NCI-H69 (cell line): ENCODE measurements around the gene NFIX.
A peak's percentile ranks its signal among the peaks of the same experiment; 100 is the strongest.

ENCODE experiments used
- DNase-seq: peaks from one replicate; lab custom pipeline; 2025; lab: John Stamatoyannopoulos, UW

The NFIX gene

GRCh38 chr19:13055213-13056051, 60.2 kb downstream of the NFIX start:
- peak; percentile 26 for DNase-seq

DNA sequence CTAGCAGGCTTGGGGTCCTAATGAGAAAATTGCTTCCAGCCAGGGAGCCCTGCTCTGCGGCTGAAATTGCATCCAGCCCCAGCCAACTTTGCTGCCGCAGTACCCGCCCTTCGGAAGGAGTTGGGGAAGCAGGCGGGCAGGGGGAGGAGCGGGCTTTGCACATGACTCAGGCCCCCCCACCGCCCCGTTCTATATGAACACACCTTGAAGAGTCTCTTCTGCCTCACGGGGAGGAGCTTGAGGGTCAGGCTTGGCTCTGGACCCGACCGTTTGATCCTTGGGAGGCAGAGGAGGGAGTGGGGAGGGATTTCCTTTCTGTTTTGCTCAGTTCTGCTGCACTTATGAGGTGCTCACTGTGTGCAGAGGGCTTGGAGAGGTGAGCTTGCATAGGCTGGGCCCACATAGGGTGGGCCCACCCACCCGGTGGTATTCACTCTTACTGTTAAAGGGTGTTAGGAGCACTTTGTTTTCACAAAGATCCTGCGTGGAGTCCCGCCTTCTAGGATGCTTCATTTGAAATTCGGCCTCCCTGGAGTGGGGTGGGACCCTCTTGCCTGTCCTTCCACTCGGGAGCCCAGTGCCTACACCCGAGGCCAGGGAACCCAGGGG, 60.9 kb downstream of the NFIX start:
- DNase-seq, result peak; percentile 20

DNA sequence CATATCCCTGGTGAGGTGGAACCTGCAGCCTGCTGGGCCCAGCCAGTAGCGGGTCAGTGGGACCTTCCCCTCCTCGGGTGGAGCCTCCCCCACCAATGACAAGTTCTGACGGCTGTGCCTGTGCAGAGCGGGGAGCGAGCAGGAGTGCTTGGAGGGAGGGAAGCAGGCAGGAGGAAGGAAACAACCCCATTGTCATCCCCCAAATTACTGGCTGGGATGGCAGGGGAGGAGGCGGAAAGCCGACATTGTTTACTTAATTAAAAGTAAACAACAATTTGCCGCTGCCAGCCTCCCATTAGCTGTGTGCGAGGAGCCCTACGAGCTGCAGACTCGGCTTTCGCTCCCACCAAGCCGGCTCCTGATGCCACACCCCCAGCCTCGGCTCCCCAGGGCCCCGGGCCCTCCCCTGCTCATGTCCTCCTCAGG, 61.9 kb downstream of the NFIX start:
- peak; percentile 98 for DNase-seq

GRCh38 chr19:13057744-13058143, 62.5 kb downstream of the NFIX start:
- DNase-seq, result peak; percentile 82

DNA sequence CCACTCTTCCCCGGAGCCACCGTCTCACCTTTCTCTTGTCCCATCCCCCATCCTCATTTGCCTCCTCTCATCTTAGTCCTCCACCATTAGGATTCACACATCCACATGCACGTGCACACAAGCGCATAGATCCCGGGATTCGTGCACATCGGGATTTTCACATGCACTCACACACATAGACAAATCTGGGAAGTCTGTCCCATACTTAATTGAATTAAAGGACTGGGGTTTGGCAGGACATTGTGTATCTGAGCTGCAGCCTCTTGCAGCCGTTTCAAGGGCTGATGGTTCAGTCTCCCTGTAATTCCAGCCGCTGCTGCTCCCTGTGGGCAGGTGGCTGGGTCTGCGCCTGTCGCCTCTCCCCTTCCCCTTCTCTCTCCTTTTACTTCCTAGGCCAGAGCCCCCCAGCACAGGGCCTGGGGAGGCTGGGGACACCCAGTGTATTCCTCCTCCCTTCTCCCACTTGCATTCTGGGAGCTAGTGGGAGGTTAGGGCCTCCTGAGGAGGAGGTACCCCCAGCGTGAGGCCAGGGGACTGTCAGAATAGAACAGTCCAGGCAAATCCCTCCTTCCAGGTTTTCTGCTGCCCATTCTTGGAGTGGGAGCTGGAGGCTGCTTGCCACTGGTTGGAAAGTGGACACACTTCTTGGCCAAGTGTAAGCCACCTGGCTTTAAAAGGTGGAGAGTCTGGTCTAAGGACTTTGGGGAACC, 63.8 kb downstream of the NFIX start:
- DNase-seq, result peak; percentile 33

DNA sequence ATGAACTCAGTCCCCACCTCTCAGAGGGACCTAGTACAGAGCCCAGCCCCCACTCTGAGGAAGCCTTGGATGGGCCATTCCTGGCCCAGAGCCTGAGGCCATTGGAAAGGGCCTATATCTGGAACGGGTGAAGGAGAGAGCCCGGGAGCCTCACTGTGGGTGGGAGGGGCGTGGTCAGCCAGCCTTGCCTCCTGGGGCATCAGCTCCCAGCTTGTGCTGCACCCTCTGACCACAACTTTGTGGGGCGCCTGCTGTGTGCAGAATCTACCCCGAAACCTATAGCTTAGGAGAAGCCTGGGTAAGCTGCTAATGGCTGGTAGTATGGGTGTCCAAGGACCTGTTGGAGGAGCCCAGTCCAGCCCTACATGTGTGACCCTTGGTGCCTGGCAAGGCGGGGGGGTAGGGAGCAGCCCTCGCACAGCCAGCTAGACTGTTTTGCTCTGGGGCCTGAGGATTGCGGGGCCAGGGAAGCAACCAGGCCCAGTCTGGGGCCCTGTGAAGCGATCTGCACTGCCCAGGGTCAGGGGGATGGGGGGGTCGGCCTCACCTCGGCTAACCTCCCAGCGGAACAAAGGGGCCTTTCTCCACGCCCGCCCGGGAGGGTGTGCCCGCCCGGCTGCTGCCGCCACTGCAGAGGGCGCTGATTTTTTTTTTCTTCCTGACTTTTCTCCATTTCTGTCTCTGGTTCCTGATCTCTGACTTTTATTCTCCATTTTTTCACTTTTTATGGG, 65.1 kb downstream of the NFIX start:
- no peak for DNase-seq

GRCh38 chr19:13060964-13061927, 66.0 kb downstream of the NFIX start:
- DNase-seq, result peak; percentile 90

DNA sequence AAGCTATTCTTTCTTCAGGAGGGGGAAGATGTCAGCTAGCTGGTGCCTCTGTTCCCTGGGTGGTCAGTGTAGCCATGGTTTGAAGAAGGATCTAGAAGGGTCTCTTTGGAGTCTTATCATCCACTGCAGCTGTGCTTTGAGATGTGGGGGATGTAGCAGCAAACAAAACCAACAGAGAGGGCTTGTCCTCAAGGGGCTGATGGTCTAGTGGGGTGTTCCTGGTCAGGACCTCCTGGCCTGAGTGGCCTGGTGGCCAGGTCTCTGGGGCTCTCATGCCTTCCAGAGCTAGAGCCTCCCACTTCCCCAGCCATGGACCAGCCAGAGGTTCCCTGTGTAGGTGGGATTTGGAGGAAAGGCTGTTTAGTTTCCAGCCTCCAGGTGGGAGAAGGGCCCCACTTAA, 67.0 kb downstream of the NFIX start:
- DNase-seq, result no peak

DNA sequence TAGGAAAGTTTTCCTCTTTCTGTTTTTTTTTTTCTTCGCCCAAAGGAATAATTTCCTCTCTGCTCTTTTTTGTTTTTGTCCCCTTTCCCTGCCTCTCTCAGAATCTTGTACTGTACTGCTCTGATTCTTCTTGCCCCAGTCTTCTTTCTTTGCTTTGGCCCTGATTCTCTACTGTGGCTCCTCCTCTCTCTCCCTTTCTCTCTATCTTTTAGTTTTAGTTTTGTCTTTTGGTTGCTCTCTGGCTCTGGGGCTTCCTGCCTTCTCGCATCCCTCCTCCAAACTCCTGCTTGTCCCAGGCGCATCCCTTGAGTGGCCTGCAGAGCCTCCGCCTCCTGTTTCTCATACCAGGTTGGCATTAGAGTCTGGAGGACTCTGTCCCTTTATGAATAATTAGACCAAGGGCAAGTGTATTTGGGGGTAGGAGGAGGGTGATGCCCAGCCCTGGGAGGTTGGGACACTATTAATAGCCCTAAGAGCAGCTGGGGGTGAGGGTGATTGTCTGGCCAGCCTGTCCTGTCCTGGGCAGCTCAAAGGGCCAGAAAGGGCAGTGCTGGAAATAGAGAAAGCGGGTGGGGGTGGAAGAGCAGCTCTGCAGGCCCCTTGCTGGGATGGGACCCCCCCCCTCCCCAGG, 68.3 kb downstream of the NFIX start:
- DNase-seq, result no peak

- no peak for DNase-seq
Measured at GRCh38 chr19:13064092-13064489, 68.8 kb downstream of the NFIX start.

DNA sequence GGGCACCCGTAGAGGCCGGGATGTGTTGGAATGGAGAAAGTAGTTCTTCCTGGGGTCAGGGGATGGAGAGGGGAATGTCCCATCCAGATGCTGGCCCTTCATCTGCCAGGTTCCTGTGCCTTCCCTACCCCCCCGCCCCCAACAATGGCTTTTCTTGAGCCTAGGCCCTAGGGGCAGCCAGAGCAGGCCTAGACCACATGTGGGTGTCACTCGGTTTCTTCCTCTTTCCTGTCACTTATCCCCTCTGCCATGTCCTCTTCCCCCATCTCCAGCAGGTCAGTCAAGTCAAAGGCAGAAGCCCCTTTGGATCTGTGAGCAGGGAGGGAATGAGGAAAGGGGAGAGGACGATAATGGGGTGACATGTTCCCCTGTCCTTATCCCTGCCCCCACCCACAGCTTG, 71.0 kb downstream of the NFIX start:
- DNase-seq, result no peak

- no peak for DNase-seq
Measured at GRCh38 chr19:13066933-13067807, 71.9 kb downstream of the NFIX start.

GRCh38 chr19:13068085-13068846, 73.0 kb downstream of the NFIX start:
- no peak for DNase-seq

DNA sequence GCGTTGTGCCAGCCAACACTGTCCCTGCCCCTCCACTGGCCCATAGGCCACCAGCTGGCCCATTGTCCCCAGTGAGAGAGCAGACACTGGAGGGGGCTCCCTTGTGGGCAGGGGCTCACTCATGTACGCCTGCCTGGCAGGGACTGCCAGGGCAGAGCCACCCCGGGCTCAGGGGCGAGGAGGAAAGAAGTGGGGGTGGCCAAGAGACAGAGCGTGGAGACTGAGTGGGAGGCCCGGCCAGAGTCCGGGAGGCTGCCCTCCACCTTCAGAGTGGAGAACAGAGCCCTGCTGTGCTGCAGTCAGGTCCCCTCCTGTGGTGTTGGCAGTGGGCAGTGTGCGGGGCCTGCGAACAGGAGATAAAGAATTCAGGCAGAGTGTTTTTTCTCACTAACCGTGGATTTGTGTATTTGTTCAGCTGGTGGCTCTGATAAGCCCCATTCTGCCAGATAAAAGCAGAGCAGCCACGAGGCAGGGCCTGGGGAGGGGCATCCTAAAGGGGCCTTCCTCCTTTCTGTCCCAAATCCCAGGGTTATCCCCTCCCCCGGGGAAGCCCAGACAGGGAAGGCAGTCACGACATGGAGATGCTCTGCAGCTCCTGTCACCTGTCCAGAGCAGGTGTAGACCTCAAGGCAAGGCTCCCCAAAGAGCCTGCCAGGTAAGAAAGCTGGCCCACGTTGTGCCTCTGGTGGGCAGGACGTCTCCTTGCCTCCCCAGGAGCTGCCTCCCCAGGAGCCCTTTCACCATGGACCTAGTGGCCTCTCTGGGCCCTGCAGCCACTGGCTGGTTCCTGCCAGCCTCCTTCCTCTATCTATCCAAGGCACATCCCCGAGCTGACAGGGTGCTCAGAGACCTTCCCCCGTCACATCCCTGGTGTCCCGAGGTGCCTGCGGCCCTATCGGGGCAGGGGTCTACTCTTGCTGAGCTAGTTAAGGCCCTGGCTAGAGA, 74.4 kb downstream of the NFIX start:
- DNase-seq, result peak; percentile 54

GRCh38 chr19:13070425-13071140, 75.3 kb downstream of the NFIX start:
- no peak for DNase-seq

DNA sequence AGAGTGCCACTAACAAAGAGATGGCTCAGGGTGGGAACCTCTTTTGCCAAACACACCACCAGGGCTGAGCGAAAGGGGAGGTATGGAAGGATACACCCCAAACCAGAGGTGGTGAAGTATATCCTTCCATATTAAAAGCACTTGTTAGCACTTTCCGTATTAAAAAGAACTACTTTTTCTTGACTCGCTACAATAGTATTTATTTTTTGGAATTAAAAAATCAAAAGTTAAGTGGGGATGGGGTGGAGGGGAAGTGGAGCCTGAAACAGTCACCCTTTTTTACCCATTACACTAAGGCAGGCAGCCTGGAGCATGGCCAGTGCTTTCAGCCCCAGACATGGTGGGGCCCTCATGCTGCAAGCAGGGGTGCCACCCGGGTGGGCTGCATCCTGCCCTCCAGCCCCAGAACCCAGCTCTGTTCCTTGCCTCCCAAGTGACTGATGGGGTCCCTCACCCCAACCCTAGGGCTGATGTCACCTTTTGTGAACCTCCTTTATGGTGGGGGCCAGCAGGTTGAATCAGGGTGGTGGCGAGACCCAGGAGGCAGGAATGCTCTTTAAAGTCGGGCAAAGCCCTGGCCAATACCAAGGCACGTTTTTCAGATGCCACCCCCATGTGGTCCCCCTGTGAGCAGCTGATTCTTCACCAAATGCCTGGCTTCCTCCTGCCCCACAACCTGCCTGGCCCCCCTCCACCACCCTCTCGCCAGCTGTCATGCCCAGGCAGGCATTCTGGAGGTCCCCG, 76.3 kb downstream of the NFIX start:
- peak; percentile 52 for DNase-seq
